NB4 (cell line): Measurements from ENCODE around the gene NLGN2.

Experiments
- CTCF ChIP-seq: IDR thresholded peaks from one replicate; pipeline ENCODE4 v1.5.1; 2012; ENCODE audit warnings: low read depth, low read length
- POLR2A ChIP-seq: IDR thresholded peaks from 2 replicates; pipeline ENCODE4 v1.6.1; 2011; ENCODE audit warnings: mild to moderate bottlenecking; ENCODE audit not compliant: insufficient read length; ENCODE audit errors: extremely low read depth
- TF ChIP-seq, protein P1 (sequence below): IDR thresholded peaks from 2 replicates; pipeline ENCODE4 v1.6.1; 2011; ENCODE audit warnings: low read depth, low read length

- TF ChIP-seq POLR2A (no peak), CTCF (no peak)
- TF ChIP-seq, protein P1, sequence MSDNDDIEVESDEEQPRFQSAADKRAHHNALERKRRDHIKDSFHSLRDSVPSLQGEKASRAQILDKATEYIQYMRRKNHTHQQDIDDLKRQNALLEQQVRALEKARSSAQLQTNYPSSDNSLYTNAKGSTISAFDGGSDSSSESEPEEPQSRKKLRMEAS = no peak
These were observed 33.6 kb downstream of the NLGN2 start for GRCh38 chr17:7441266-7441665.
